ENCODE data around the gene INPP4A.

DNA sequence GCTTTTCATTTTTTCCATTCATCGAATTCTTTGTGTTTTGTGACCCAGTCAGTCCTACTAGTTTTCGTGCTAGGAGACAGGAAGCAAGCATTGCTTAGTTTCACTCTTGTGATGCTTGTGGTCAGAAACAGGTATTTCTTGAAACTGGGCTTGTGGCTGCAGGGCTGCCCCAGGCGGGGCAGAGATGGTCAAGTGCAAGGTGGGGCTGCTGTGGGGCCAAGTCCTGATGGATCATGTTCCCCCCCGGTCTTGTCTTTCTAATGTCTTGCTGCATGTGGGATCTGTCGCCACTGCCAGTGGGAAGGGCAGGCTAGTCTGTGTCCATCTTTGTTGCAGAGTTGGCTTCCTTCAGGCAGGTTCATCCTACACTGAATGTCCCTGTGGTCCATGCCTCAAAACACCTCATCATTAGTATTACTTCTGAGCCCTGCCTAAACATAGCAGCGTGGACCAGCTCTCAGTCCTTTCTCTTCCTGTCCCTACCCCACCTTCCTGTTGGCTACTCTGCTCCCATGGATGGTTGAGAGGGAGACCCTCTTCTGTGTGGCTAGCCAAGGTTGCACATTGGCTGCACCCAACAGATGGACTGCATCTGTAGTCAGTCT, 38.7 kb downstream of the INPP4A start:
- TF ChIP-seq EZH2 (IDR thresholded peaks at IDR 0.05; ENCODE audit: borderline replicate concordance, low read depth, low read length, severe bottlenecking) = no peak
- TF ChIP-seq CTCF (IDR thresholded peaks at IDR 0.05; ENCODE audit: extremely low read depth in 1 of 2, insufficient read depth in 1 of 2, low read depth in 1 of 2, low read length in 2 of 2) = no peak

All from endothelial cell of umbilical vein (primary cell).